ENCODE results near the gene TMTC4.
"Not testable (repeated sequence)": the region's sequence is repeated elsewhere in the genome, so short reads cannot be mapped to it uniquely, and the experiment has no call there.

Gene TMTC4

GRCh38 chr13:100581030-100581429 is 93.6 kb downstream of the TMTC4 start:
- no peak for DNase-seq

DNA sequence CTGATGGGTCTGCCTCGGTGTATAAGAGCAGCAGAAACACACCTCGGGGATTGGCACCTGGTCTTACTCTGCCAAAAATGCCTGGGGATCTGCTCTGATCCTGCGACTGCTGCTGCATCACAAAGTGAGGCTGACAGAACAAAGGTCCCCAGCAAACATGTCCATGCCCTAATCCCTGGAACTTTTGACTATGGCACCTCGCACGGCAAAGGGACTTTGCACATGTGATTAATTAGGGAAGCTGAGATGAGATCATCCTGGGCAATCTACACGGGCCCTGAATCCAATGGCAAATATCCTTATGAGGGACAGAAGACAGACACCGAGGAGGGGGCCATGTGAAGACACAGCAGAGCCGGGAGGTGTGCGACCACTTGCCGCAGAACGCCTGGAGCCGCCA is 94.5 kb downstream of the TMTC4 start:
- no peak for DNase-seq

- DNase-seq = not testable (repeated sequence)
Observed at GRCh38 chr13:100577239-100577638, 97.4 kb downstream of the TMTC4 start.

DNA sequence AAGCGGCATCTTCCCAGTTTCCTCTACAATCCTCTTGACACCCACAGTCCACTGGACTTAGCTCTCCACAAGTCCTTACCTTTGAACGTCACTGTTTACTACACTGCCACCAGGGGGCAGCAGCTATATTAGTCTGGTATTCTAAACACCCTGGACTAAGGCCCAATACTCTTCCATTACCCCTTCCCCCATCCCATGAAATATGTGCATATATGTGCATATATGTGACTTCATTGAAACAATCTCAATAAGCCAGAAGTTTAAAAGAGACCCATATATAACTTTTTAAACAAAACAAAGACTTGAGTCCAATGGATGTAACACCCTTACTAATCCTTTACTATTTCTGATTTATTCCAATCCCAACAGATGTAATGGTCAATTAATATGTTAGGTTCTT is 101.5 kb downstream of the TMTC4 start:
- peak; percentile 68 for DNase-seq

DNA sequence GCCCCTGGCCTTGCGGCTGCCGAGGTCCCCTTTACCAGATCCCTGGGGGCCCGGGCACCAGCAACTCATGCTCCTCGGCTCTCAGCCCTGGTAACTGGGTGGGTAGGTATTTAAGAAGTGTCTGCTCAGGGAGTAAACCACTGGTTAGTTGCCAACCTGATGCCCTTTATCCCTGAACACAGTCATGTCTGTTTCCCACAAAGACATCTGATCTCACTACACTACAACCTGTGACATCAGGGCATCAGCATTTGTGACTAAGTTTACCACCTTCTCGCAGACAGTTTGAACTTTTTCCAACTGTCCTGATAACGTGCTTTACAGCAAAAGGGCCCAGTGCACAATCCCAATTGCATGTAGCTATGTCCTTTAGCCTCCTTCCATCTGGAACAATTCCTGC is 108.1 kb downstream of the TMTC4 start:
- DNase-seq = peak; percentile 9

DNA sequence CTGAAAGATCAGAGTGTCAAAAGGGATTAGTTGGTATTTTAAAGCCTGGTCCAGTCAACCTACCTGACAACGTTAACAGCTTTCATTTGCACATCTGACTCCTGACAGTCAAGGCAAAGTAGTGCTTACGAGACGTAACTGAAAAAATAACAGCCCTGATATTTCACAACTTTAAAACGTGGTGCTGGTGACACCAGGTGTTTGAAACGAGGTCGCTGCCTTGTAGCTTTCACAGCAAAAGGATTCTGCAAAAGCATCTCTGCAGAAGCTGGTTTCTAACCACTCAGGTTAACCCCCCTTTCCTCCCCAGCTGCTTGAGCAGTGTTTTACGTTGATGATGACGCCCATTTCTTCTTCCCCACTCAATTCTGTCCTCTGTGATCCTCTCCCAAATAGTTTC is 109.3 kb downstream of the TMTC4 start:
- DNase-seq = no peak

GRCh38 chr13:100564444-100565223 is 110.0 kb downstream of the TMTC4 start:
- DNase-seq = no peak

GRCh38 chr13:100563779-100564178 is 110.8 kb downstream of the TMTC4 start:
- DNase-seq = no peak

DNA sequence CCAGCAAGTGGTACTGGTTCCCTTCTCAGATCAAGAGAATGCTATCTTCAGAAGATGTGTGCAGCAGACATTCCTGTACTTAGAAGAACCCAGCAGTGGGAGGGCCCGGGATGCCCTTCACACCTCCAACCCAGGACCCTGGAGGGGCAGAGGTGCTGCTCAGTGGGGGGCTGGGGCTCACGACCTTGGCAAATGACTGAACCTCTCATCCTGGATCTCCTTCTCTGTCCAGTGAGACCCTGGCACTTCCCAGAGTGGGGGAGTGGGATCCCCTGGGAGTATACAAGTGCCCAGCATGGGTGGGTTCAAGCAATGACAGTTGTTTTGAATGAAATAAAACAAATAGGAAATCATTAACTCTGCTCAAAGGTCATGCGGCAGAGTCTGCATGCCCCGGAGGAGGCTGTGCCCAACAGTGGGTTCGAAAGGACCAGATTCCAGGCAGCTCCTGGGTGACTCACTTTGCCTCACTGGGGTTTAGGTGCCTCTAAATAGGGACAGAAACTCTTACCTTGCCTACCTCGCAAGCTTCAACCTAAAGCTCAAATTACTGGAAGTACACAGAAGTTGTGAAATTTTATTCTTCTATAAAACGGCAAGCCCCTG is 112.9 kb downstream of the TMTC4 start:
- DNase-seq = no peak

DNA sequence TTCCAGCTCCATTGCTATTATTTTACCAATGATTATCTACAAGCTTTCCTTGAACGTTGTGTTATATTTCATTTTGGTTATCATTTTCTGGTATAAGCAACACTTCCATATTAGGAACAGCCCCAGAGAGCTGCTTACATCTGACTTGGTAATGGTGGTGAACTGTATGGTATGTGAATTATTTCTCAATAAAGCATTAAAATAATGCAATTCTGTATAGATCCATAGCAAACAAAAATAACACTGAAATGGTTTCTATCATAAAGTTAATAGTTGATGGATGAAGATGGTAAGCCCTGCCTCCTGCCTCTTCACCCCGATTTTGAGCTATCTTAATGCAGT is 113.5 kb downstream of the TMTC4 start:
- no peak for DNase-seq

- DNase-seq = no peak
Observed at GRCh38 chr13:100560498-100561157, 114.0 kb downstream of the TMTC4 start.

DNA sequence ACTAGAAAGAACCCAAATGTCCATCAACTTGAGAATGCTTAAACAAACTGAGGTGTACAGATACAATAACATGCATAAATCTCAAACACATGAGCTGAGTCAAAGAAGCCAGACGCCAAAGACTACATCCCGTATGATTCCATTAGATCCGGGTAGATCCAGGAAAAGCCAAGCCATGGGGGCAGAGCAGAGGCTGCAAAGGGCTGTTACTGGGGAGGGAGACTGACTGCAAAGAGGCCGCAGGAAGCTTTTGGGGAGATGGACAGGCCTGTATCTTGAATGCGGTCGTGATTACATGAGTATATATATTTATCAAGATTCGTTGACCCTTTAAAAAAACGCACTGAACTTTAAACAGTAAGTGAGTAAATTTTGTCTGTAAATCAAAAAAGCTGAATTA is 114.7 kb downstream of the TMTC4 start:
- DNase-seq = no peak
